GM19351 (cell line): ENCODE data around the gene CACNA2D3.

Experiments used
- ATAC-seq: cut with Tn5 transposase; IDR thresholded peaks from one replicate; pipeline ENCODE4 v1.9.1; 2021; ENCODE audit warnings: mild to moderate bottlenecking, moderate library complexity; ENCODE audit not compliant: unreplicated experiment

CACNA2D3 gene

GRCh38 chr3:54859184-54859583 is 736.8 kb downstream of the CACNA2D3 start:
- ATAC-seq: no peak

- ATAC-seq: no peak
These were observed 739.1 kb downstream of the CACNA2D3 start for GRCh38 chr3:54861248-54862067.

DNA sequence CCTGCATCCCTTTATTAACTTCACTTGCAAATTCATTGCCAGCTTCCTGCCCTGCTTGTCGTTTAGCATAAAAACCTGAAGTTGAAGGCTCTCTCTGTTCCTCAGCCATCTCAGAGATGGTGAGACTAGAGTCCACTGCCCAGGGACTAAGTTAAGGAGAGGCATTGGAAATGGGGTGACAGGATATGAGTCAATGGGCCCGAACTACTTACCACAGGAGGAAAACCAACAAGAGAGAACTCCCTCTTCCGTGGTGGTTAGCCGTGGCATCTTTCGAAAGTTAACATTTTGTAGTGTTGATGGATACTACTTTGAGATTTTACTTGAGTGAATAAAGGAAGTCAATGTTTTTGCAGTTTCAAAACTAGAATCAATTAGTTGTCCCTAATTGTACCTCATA is 740.2 kb downstream of the CACNA2D3 start:
- no peak for ATAC-seq

GRCh38 chr3:54863366-54863765 is 741.0 kb downstream of the CACNA2D3 start:
- ATAC-seq: no peak

DNA sequence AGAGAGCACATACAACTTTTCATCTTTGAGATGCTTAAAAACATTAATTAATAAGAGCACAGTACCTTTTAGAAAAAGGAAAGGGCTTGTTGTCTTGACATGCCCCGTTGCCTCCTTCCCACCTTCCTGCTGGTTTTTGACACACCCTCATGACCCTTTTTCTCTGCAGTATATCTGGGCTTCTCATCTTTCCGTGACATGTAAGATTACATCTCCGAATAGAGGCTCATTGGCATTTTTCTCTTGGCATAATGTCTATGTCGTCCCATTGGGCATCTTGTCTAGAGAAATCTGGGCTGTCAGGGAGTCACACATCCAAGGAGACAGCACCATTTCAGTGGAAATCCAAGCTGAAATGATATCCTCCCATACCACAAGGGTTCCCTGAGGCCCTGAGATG is 741.4 kb downstream of the CACNA2D3 start:
- ATAC-seq: no peak

- ATAC-seq: no peak
These were observed 743.0 kb downstream of the CACNA2D3 start for GRCh38 chr3:54865316-54865715.

DNA sequence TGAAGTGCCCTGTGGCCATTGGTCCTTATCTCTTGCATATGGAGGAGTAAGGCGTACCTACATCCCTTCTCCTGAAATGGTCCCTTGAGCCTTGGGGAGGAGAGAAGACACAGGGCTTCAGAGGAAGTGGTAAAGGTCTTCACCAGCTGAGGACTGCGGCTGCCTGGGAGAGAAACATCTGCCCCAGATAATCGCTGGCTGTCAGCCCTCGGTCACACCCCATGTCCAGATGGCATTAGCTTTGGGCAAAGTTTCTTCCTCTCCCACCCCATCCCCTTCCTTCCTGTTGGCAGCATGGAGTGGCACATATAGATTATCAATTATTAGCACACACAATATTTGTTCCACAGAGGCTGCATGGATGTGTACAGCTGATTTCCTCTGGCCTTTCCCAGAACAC is 743.9 kb downstream of the CACNA2D3 start:
- no peak for ATAC-seq

GRCh38 chr3:54870423-54870822 is 748.1 kb downstream of the CACNA2D3 start:
- ATAC-seq: no peak

GRCh38 chr3:54871867-54872266 is 749.5 kb downstream of the CACNA2D3 start:
- ATAC-seq: no peak

GRCh38 chr3:54873059-54874010 is 751.0 kb downstream of the CACNA2D3 start:
- ATAC-seq: no peak

DNA sequence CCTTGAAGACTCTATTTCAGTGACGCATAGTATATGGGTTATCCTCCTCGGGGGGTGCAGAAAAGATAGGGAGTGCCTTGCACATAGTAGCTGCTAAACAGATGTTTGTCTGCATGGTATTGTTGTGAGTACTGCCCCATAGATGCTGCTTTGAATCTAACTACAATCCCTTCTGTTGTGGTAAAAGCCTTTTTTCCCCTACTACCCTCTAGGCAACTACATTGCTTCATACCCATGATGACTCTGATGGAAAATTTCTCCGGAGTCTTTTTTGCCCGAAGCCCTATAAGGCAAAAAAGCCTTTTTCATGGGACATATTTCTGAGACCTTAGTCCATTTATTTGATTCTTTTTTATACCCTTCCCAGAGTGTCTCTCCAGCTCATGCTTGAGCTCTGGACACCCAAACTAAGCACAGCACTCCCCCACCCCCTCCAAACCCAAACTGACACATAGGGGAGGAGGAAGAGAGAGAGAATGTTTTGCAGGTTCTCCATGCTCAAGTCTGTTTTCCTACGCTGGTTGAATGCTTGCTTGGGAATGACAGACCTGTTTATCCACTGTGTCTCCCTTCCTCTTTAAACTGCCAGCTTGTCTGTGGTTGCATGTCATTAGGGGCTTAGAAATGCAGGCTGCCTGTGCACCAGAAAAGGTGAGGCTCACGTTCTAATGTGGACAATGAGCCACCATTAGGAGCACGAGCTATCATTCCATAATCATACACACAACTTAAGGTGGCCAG is 752.6 kb downstream of the CACNA2D3 start:
- no peak for ATAC-seq

GRCh38 chr3:54875596-54876268 is 753.4 kb downstream of the CACNA2D3 start:
- no peak for ATAC-seq

GRCh38 chr3:54876694-54877093 is 754.3 kb downstream of the CACNA2D3 start:
- ATAC-seq: no peak

DNA sequence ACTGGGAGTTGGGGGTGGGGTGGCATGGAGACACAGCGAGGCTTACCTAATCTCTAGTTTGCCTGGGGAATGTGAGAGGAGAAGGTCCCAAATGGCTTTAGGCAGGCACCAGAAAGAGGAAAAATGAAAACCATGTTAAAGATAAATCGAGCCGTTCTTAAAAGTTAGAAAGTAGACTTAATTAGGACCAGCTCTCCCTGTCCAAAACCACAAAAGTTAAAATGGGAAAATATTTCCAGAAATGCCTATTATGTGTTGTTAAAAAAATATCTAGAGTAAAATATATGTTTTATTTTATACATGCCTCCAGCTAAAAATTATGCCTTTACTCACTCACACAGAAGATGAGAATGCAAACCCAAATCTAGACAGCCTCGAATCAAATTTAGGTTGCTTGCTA is 755.4 kb downstream of the CACNA2D3 start:
- no peak for ATAC-seq

GRCh38 chr3:54878145-54878544 is 755.8 kb downstream of the CACNA2D3 start:
- no peak for ATAC-seq

DNA sequence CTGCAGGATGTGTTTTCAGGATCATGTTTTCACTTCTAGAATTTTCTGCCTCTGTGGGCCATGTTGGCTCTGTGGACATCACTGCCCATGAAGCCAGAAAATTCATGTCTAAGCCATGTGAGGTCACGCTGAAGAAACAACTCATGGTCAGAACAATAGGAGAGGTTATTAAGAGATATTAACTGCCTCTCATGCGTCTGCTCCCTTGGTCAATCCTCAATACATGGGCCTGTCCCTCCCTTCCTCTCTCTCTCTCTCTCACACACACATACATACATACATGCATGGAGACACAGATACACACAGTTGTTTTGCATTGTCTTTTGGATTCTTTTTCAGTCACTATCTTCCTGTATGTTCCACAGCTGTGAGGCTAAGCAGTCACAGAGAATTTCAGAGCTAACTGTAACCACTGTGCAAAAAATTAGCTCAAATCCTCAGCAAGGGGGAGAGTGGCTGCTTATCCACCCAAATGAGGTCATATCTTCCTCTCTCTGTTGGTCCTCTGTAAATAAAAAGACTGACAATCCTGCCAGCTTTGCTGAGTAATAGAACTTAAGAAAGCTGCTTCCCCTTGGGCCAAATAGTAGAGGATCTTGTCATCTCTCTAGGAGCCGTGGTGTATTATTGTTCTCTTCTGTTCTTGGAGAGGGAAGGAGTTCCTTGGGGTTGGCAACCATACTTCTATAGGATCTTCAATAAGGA is 759.9 kb downstream of the CACNA2D3 start:
- ATAC-seq: no peak

DNA sequence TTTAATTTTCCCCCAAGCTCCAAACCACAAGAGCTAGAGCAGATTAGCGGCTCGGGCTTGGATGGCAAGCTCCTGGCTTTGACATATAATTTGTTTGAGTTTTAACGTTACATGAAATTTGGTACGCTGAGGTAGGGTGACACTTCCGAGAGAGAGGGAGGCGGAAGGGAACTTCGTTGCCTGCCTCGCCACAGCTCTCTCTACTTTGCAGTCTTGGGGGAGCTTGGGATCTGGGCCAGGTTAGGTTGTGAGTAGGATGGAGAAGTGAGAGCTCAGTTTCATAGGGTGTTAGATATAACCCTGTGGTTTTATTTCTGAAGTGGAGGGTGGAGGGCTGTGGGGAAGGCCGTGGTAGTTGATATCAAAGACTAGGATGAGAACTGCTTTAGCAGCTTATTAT is 765.8 kb downstream of the CACNA2D3 start:
- no peak for ATAC-seq

DNA sequence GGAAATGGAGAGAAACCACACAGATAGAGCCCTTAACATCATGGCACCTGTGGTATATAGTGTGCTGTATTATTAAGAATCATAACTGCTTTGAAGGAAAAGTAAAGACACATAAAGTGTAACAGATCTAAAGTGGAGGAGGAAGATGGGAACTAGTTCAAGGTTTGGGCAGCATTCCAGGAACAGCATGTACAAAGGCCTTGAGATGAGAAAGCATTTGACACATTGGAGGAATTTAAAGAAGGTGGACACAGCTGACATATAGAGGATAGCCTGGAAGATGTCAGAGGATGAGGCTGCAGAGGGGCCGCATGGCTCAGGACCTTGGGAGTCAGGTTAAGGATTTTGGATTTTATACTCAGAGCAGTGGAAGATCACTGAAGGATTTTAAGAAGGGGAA is 766.5 kb downstream of the CACNA2D3 start:
- ATAC-seq: no peak

DNA sequence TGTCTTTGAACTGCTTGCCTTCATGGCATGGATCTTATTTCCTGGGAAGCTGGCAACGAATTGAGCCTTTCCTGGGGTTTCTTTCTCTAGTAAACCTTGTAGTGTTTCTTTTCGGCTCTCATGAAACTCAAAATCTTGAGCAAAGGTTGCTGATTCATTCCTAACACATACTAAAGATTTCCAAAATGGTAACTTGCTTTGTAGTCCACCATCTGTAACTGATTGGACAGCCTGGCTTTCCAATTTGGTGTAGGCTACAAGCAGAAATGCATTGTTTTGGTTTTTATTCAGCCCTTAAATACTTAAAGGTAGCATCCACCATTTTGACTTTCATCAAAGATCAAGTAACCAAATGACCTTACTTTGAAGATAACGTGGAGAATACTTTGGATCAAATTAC is 767.4 kb downstream of the CACNA2D3 start:
- ATAC-seq: no peak

GRCh38 chr3:54891540-54891897 is 769.2 kb downstream of the CACNA2D3 start:
- no peak for ATAC-seq
